Sigmoid colon (tissue), 7 donors: Measurements from ENCODE around the gene ZSWIM6. TPM values are rescaled to one million over a fixed set of nuclear protein-coding genes. Genes with fewer than 3 reads are reported as not detected.
A peak's percentile ranks its signal among the peaks of the same experiment; 100 is the strongest.
"Not testable (repeated sequence)": the region's sequence is repeated elsewhere in the genome, so short reads cannot be mapped to it uniquely, and the experiment has no call there.

ENCODE experiments used
- DNase-seq: peaks from one replicate; pipeline ENCODE4 v3.0.0-alpha.2; 2019
- H3K27ac ChIP-seq, 4 donors: fragments of 200-600 bp; sonication (generic); one replicate each; pipeline ENCODE4 v1.5.1; 2016 to 2019; ENCODE audit warnings: mild to moderate bottlenecking in 1 of 4
- H3K27me3 ChIP-seq, 3 donors: fragments of 200-600 bp; sonication (generic); one replicate each; pipeline ENCODE4 v1.5.1; 2019; ENCODE audit warnings: mild to moderate bottlenecking in 1 of 3
- H3K36me3 ChIP-seq, 4 donors: fragments of 200-600 bp; sonication (generic); one replicate each; pipeline ENCODE4 v1.5.1; 2016 to 2019
- H3K4me1 ChIP-seq, 4 donors: fragments of 200-600 bp; sonication (generic); one replicate each; pipeline ENCODE4 v1.5.1; 2017 to 2019
- H3K4me3 ChIP-seq, 4 donors: fragments of 200-600 bp; sonication (generic); one replicate each; pipeline ENCODE4 v1.5.1; 2017 to 2019; ENCODE audit warnings: mild to moderate bottlenecking in 2 of 4, moderate library complexity in 1 of 4
- H3K9me3 ChIP-seq, 4 donors: fragments of 200-600 bp in 3 of 4; sonication (generic) in 3 of 4; one replicate each; pipeline versions ENCODE4 v1.5.1 to v1.6.1; 2013 to 2019
- EP300 ChIP-seq, 4 donors: sonication (generic); formaldehyde crosslinking; IDR thresholded peaks; one replicate each; pipeline ENCODE4 v1.6.1; 2017; ENCODE audit warnings: antibody characterized with exemption in 4 of 4
- POLR2A ChIP-seq, 2 donors: fragments of 450-650 bp; IDR thresholded peaks; one replicate each; pipeline ENCODE4 v1.6.1; 2016; ENCODE audit warnings: antibody characterized with exemption in 2 of 2, mild to moderate bottlenecking in 2 of 2, moderate library complexity in 2 of 2
- POLR2AphosphoS5 ChIP-seq, 4 donors: sonication (generic); formaldehyde crosslinking; IDR thresholded peaks; one replicate each; pipeline ENCODE4 v1.6.1; 2017; ENCODE audit warnings: antibody characterized with exemption in 4 of 4
- WGBS, 2 donors: extraction: QIAGEN DNeasy Blood & Tissue Kit; methylation state at CpG; one replicate each; pipeline ENCODE4 v1.1.7; 2013; 5-methylcytosine and 5-hydroxymethylcytosine counted together
- intact Hi-C: fragments of 100-400 bp; cut with DNase I; formaldehyde crosslinking; loops from one replicate; pipeline ENCODE4 v1.15.1; 2023
- polyA plus RNA-seq, 3 donors: library from polyadenylated mRNA; stranded (reverse); fragments of 200-250 nt; gene quantifications; one replicate each; pipeline ENCODE4 v1.2.3, GENCODE V29; 2013
- total RNA-seq, 4 donors: library from RNA; depleted of rRNA; stranded (reverse); fragments of >200 nt; gene quantifications; one replicate each; pipeline ENCODE4 v1.1.0, GENCODE V29; 2016
- TF ChIP-seq, protein P1 (sequence below), 4 experiments: fragments of 450-650 bp in 3 of 4; fragments of 200-600 bp in 1 of 4; IDR thresholded peaks; one replicate each; pipeline ENCODE4 v1.5.1; 2016 to 2019; ENCODE audit warnings: antibody characterized with exemption in 4 of 4, mild to moderate bottlenecking in 3 of 4, moderate library complexity in 2 of 4
- donor health status: healthy with polysubstance abuse.
- donor health status: Bipolar disorder and iron deficiency.
- donor health status: healthy.

Gene ZSWIM6
- total and polyA plus RNA-seq, 7 donors = 4.2 to 17.7 (median 11.3) TPM

DNA sequence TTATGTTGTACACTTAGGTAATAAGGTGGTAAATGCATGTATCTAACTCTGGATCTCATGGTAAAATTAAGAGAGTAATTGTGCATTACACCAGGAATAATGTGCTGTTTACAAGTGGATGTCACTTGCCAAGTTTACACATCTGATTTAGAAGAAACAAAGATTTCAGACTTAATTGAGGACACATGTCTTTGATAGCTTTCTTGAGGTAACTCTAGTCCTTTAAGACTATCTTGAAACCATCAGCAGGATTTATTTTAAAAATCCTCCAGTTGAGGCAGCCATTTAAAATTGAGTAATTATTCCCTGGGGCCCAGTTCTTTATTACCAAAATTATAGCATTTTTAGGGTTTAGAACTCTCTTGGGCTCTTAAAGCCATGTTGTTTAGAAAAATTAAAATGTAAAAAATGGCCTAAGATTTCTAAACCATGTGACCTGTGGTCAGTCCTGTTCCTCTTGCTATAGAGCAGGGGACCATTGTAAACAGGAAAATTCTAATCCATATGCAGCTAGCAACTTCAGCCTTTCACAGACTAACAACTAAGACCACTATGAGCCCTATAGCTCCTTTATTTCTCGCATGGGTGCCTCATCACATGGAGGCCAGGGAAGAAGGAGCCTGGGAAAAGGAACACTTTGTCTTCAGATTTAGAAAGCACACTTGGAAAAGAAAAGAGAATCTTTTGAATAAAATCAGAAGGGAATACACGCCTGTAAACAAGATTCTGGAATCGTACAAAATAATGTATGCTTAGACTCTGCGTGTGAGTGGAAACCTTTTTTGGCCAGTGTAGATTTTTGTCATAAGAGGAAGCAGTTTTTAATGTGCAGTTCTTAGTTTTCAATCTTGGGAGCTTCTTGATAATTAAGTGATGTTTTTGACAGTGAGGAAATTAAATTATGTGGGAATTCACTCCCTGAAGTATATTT is 71.2 kb downstream of the ZSWIM6 start:
- H3K4me3 ChIP-seq = no peak overlapping the region
- intact Hi-C loops = no loop called here
- no peaks in the 10 kb centered on the region for H3K36me3 ChIP-seq
- H3K9me3 ChIP-seq = no peaks in the 10 kb centered on the region
- TF ChIP-seq POLR2AphosphoS5 (IDR thresholded peaks at IDR 0.05) (no peak), EP300 (IDR thresholded peaks at IDR 0.05) (no peak), POLR2A (IDR thresholded peaks at IDR 0.05) (no peak)
- TF ChIP-seq, protein P1, sequence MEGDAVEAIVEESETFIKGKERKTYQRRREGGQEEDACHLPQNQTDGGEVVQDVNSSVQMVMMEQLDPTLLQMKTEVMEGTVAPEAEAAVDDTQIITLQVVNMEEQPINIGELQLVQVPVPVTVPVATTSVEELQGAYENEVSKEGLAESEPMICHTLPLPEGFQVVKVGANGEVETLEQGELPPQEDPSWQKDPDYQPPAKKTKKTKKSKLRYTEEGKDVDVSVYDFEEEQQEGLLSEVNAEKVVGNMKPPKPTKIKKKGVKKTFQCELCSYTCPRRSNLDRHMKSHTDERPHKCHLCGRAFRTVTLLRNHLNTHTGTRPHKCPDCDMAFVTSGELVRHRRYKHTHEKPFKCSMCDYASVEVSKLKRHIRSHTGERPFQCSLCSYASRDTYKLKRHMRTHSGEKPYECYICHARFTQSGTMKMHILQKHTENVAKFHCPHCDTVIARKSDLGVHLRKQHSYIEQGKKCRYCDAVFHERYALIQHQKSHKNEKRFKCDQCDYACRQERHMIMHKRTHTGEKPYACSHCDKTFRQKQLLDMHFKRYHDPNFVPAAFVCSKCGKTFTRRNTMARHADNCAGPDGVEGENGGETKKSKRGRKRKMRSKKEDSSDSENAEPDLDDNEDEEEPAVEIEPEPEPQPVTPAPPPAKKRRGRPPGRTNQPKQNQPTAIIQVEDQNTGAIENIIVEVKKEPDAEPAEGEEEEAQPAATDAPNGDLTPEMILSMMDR (IDR thresholded peaks at IDR 0.05) = no peak
- H3K4me1 ChIP-seq = peaks cover 0 to 70% (median 38%) of the 10 kb centered on the region in 4 donors
- H3K27me3 ChIP-seq = no peaks in the 10 kb centered on the region
- WGBS, 2 donors = 88 to 91% methylated on average over 4 of the region's 4 CpGs
- DNase-seq = no peak
- H3K27ac ChIP-seq = no peak overlapping the region

DNA sequence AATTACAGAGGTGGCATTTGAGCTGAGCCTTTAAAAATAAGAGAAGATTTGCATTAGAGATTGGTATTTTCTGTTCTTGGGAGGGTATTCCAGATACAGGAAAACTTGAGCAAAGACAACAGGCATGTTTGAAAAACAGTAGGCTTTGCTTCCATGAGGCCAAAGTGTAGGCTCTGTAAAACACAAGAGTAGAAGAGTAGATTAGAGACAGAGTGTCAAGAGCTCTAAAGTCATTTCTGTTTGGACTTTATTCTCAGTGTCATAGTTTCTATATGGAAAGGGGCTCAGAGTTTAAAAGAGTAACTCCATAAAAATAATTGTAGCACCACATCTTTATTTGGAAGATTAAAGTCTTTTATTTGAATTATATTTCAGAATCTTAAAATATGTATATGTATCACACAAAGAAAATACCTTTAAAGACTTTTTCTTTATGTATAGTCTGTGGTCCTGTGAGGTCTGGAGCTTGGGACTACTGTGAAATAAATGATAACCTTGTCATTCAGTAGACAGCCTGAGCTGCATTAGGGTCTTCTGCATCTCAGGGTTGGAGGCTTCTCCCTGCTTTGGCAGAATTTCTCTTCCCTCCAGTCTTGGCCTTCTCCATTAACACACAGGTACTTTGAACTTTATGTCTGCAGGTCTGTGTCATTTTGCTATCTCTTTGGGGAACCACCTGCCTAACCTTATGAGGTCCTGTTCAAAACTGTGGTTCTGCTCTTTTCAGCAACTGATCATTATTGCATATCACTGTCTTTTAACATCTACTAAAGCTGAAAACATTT is 73.6 kb downstream of the ZSWIM6 start:
- H3K9me3 ChIP-seq = no peaks in the 10 kb centered on the region
- intact Hi-C loops = no loop called here
- TF ChIP-seq, protein P1 (IDR thresholded peaks at IDR 0.05) = no peak
- no peak for TF ChIP-seq POLR2A (IDR thresholded peaks at IDR 0.05)
- TF ChIP-seq POLR2AphosphoS5 (IDR thresholded peaks at IDR 0.05) = no peak
- no peak for TF ChIP-seq EP300 (IDR thresholded peaks at IDR 0.05)
- no peaks in the 10 kb centered on the region for H3K36me3 ChIP-seq
- H3K27me3 ChIP-seq = no peaks in the 10 kb centered on the region
- H3K4me3 ChIP-seq = no peak overlapping the region
- H3K27ac ChIP-seq = no peak overlapping the region
- no peak for DNase-seq
- H3K4me1 ChIP-seq = peaks cover 0 to 79% (median 46%) of the 10 kb centered on the region in 4 donors

DNA sequence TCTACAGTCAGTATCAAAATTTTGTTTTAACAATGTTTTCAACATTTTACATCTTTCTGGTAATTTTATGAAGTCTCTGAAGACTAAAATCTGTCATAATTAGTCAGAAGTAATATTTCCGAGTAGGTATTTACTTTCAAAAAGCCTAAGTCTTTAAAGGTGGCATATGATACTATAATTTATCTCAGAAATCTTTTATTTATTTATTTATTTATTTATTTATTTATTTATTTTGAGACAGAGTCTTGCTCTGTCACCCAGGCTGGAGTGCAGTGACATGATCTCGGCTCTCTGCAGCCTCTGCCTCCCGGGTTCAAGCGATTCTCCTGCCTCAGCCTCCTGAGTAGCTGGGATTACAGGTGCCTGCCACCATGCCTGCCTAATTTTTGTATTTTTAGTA is 74.4 kb downstream of the ZSWIM6 start:
- intact Hi-C loops, H3K36me3 ChIP-seq, DNase-seq, H3K9me3 ChIP-seq, H3K4me3 ChIP-seq, H3K27me3 ChIP-seq: not testable (repeated sequence)
- peak overlapping the region in 1 of 4 donors; percentile 82 for H3K27ac ChIP-seq
- peaks cover 0 to 78% (median 42%) of the 10 kb centered on the region in 4 donors for H3K4me1 ChIP-seq
- 94 to 95% methylated on average over 4 of the region's 4 CpGs for WGBS, 2 donors

DNA sequence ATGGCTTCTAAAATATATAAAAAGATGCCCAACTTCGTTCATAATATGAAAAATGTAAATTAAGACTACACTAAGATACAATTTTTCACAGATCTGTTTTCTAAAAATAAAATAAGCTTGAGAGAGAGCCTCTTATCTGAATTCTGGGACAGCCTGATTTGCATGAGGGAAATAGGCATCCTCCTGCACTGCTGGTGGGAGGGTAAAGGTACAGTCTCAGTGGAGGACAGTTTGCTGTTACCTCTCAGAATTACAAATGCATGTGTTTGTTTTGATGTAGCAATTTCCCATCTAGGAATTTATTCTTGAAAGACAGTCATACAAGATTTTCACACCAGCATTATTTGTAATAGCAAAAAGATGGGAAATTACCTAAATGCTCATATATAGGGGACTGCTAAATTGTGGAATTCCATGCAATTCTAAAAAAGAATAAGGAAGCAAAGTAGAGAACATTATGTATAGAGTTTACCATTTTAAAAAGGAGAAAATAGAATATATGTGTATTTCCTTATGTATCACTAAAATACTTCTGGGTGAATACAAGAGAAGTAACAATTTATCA is 75.7 kb downstream of the ZSWIM6 start:
- intact Hi-C loops = loop anchor here (2.0 kb wide), 1 partner anchor 75 kb away; the partner anchor contains the start of gene ZSWIM6
- peak overlapping the region; percentile 52 to 82 (median 70) for H3K27ac ChIP-seq

More for the DNA sequence above, 75.7 kb downstream of the ZSWIM6 start:
- Histone ChIP-seq H3K27me3 (no peaks in the 10 kb centered on the region), H3K9me3 (no peaks in the 10 kb centered on the region), H3K4me3 (no peak overlapping the region), H3K4me1 (peaks cover 0 to 79% (median 38%) of the 10 kb centered on the region in 4 donors), H3K36me3 (no peaks in the 10 kb centered on the region)
- no peak for TF ChIP-seq POLR2AphosphoS5 (IDR thresholded peaks at IDR 0.05)
- TF ChIP-seq, protein P1 (IDR thresholded peaks at IDR 0.05) = no peak
- TF ChIP-seq POLR2A (IDR thresholded peaks at IDR 0.05) = no peak
- TF ChIP-seq EP300 (IDR thresholded peaks at IDR 0.05) = no peak
- 63 to 65% methylated on average over 1 of the region's 1 CpG for WGBS, 2 donors
- DNase-seq = no peak
